HL-60 (cell line): ENCODE results near the gene DUSP6.

Experiments used
- DNase-seq, 2 experiments: peaks; one replicate each; pipeline ENCODE4 v3.0.0-alpha.2; 2010 to 2020; ENCODE audit warnings: low read depth in 1 of 2, low spot score in 1 of 2
- H3K27ac ChIP-seq: fragments of 250-450 bp; sonication (Bioruptor Pico); replicated peaks from 2 replicates; pipeline ENCODE4 v1.5.1; 2020; ENCODE audit warnings: mild to moderate bottlenecking, moderate library complexity
- H3K27me3 ChIP-seq: fragments of 250-450 bp; sonication (Bioruptor Pico); 2 replicates; pipeline ENCODE4 v1.5.1; 2021; ENCODE audit warnings: mild to moderate bottlenecking, moderate library complexity; ENCODE audit not compliant: insufficient read depth, poor library complexity, severe bottlenecking
- H3K4me3 ChIP-seq: replicated peaks from 2 replicates; pipeline ENCODE4 v1.5.1; 2011; ENCODE audit warnings: mild to moderate bottlenecking, control low read depth, low read length; ENCODE audit not compliant: insufficient read depth
- CTCF ChIP-seq: IDR thresholded peaks from one replicate; pipeline ENCODE4 v1.5.1; 2011; ENCODE audit warnings: low read length, control low read depth, inconsistent platforms; ENCODE audit not compliant: insufficient read depth
- GABPA ChIP-seq: IDR thresholded peaks from 2 replicates; pipeline ENCODE4 v1.6.1; 2012; ENCODE audit warnings: low read depth
- POLR2AphosphoS5 ChIP-seq: IDR thresholded peaks from 2 replicates; pipeline ENCODE4 v1.6.1; 2012; ENCODE audit warnings: low read depth
- REST ChIP-seq: IDR thresholded peaks from 2 replicates; pipeline ENCODE4 v1.6.1; 2012; ENCODE audit warnings: low read depth; ENCODE audit not compliant: insufficient replicate concordance
- SPI1 ChIP-seq: IDR thresholded peaks from 2 replicates; pipeline ENCODE4 v1.6.1; 2012; ENCODE audit warnings: low read depth, mild to moderate bottlenecking, borderline replicate concordance

DUSP6 gene

GRCh38 chr12:89345830-89346740 lies 6.2 kb downstream of the DUSP6 start:
- no peaks in the 10 kb centered on the region for H3K27me3 ChIP-seq
- no peak for TF ChIP-seq CTCF
- TF ChIP-seq POLR2AphosphoS5 = peak; percentile 95
- TF ChIP-seq SPI1 = peak; percentile 95
- peak; percentile 69 for TF ChIP-seq GABPA
- peak overlapping the region; percentile 19 for H3K4me3 ChIP-seq
- DNase-seq = peak; percentile 91 to 98
- H3K27ac ChIP-seq = peak overlapping the region; percentile 93

GRCh38 chr12:89345376-89345775 lies 6.9 kb downstream of the DUSP6 start:
- no peak overlapping the region for H3K4me3 ChIP-seq
- H3K27me3 ChIP-seq = no peaks in the 10 kb centered on the region
- no peak for TF ChIP-seq SPI1
- TF ChIP-seq POLR2AphosphoS5 = no peak
- no peak for TF ChIP-seq CTCF
- TF ChIP-seq GABPA = no peak
- TF ChIP-seq REST = no peak
- peak overlapping the region; percentile 93 for H3K27ac ChIP-seq
- no peak for DNase-seq

GRCh38 chr12:89344862-89345202 lies 7.5 kb downstream of the DUSP6 start:
- peak overlapping the region; percentile 93 for H3K27ac ChIP-seq
- TF ChIP-seq POLR2AphosphoS5 (no peak), SPI1 (no peak), CTCF (no peak), GABPA (no peak), REST (no peak)
- no peak overlapping the region for H3K4me3 ChIP-seq
- DNase-seq = no peak
- no peaks in the 10 kb centered on the region for H3K27me3 ChIP-seq
